Measurements from ENCODE around the gene PI4KA.
"Not testable (repeated sequence)": the region's sequence is repeated elsewhere in the genome, so short reads cannot be mapped to it uniquely, and the experiment has no call there.

Gene PI4KA

DNA sequence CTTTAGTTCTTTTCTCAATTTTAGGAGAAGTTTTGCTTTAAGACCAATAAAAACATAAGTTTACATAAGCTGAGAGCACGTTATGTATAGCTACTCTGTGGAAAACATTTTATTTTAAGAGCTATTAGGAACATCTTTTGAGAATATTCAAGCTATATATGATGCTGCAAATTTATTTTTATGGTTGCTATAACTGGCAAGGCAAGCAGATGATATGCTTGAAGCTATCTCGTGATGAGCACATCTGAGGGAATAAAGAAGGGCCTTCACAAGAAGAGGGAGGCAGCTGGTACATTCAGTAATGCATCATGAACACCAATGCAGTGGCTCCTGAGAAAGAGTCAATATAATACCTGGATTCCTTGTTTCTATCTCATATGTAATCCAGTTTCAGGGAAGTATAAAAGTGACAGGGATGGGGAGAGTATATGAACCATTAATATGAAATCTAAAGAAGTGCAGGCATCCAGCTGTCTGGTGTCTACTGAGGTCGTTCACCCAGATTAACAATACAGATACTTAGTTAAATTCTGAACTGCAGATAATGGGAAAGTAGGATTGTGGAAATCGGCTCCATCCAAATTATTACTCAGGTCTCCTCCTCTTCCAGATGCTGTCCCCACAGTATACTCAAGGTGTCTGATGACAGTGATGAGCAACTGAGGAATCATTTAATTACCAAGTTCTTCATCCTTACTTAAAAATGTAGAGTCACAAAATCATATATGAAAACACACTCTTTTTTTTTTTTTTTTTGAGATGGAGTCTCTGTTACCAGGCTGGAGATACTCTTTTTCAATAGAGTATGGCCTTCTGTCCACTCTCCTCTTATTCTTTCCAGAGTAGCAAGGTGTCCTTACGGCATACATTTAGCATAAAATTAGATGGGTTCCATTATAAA, 185.1 kb downstream of the PI4KA start:
- H3K27ac ChIP-seq (ENCODE audit: low read depth, low read length), result no peak overlapping the region
- no peaks in the 10 kb centered on the region for H3K27me3 ChIP-seq (ENCODE audit: control insufficient read depth, insufficient read depth, low read length)
- H3K9ac ChIP-seq (ENCODE audit: low read length), result no peak overlapping the region
- H3K4me1 ChIP-seq (ENCODE audit: control insufficient read depth, insufficient read depth, low read length), result no peaks in the 10 kb centered on the region
- H3K36me3 ChIP-seq (ENCODE audit: control insufficient read depth, insufficient read depth, low read length), result no peaks in the 10 kb centered on the region
- H3K4me3 ChIP-seq (ENCODE audit: low read length), result no peak overlapping the region

DNA sequence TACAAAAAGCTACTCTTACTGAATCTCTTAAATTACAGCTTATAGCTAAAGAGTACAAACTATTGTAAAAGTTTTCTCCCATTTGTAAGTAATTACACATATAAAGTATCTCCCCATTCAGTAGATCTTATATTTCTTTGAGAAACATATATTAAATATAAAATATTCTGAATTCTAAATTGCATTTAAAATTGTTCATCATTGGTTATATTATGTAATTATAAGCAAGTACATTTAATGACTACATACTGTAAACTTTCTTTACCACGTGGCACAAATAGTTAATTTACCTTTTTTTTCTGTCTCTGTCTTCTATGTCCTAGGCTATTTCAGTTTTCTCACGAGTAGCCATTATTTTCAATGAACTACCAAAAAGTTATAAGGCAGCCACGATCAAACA, 185.9 kb downstream of the PI4KA start:
- no peak overlapping the region for H3K4me3 ChIP-seq (ENCODE audit: low read length)
- no peaks in the 10 kb centered on the region for H3K4me1 ChIP-seq (ENCODE audit: control insufficient read depth, insufficient read depth, low read length)
- no peak overlapping the region for H3K27ac ChIP-seq (ENCODE audit: low read depth, low read length)
- H3K9ac ChIP-seq (ENCODE audit: low read length), result no peak overlapping the region
- no peaks in the 10 kb centered on the region for H3K36me3 ChIP-seq (ENCODE audit: control insufficient read depth, insufficient read depth, low read length)
- H3K27me3 ChIP-seq (ENCODE audit: control insufficient read depth, insufficient read depth, low read length), result no peaks in the 10 kb centered on the region

DNA sequence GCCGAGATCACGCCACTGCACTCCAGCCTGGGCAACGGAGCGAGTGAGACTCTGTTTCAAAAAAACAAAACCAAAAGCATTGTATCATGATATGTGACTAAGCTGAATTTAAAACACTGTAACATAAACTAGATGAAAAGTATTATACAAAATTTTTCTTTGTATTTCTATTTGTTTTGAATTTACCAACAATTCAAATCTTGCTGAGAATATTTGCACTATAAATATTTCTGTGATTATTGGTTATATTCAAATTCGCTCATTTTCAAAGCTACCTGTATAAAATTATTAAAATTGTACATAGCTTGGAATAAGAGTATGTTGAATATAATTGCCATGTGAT, 186.6 kb downstream of the PI4KA start:
- Histone ChIP-seq H3K4me1 (ENCODE audit: control insufficient read depth, insufficient read depth, low read length) (no peaks in the 10 kb centered on the region), H3K36me3 (ENCODE audit: control insufficient read depth, insufficient read depth, low read length) (no peaks in the 10 kb centered on the region), H3K27ac (ENCODE audit: low read depth, low read length) (no peak overlapping the region), H3K27me3 (ENCODE audit: control insufficient read depth, insufficient read depth, low read length) (no peaks in the 10 kb centered on the region), H3K4me3 (ENCODE audit: low read length) (no peak overlapping the region), H3K9ac (ENCODE audit: low read length) (no peak overlapping the region)

DNA sequence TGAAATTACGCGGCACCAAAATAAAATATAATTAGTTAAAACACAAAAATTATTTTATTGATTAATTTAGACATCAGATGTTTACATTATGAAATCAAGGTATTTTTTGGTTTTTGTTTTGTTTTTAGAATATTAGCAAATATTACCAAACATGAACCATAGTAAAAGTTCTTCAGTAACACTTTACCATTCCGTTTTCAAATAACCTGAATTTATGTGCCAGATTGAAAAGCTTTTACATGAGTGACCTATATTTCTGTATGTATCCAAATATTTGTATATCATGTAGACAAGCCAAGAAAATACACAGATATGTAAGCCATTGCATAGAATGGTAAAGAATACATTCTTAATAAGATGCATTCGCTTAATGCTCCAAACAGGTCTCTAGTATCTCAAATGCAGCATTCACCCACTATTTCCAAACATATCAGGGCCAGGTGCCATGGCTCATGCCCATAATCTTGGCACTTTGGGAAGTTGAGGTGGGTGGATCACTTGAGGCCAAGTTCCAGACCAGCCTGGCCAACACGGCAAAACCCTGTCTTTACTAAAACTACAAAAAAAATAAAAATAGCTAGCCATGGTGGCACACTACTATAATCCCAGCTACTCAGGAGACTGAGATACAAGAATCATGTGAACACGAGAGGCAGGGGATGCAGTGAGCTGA, 187.1 kb downstream of the PI4KA start:
- H3K27me3 ChIP-seq (ENCODE audit: control insufficient read depth, insufficient read depth, low read length), result no peaks in the 10 kb centered on the region
- H3K27ac ChIP-seq (ENCODE audit: low read depth, low read length), result no peak overlapping the region
- H3K4me3 ChIP-seq (ENCODE audit: low read length), result no peak overlapping the region

DNA sequence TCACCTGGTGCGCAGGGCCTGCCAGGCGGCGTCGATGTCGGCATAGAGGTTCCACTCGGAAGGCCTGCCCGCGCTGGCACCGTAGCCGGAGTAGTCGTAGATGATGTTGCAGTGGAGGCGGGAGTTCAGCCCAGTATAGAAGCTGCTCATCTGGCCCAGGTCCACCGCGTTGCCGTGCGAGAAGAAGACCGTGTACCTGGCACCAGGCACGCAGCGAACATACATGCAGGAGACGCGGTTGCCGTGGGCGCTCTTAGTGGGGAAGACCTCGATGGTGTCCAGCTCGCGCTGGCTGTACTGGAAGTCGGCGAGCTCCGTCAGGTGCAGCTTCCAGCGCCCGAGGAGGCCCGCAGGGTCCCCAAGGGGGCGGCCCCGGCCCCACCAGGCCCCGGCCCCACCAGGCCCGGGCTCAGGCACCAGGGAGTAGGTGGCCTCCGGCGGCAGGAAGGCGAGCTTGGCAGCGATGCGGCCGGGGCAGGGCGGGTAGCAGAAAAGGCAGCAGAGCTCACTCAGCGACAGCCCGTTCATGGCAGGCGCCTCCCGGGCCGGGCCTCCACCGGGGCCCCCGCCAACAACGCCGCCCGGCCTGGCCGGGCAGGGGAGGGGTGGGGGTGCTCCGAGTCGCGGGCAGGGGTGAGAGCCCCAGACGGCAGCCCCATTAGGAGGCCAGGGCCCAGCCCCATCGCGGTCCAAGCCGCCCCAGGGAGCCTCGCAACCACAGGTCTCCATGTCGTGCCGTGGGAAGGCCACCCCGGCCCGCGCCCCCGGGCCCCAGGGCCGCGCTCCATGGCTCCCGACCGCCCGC, 188.0 kb downstream of the PI4KA start:
- H3K4me3 ChIP-seq (ENCODE audit: low read length); H3K27ac ChIP-seq (ENCODE audit: low read depth, low read length); H3K9ac ChIP-seq (ENCODE audit: low read length); H3K4me1 ChIP-seq (ENCODE audit: control insufficient read depth, insufficient read depth, low read length); H3K36me3 ChIP-seq (ENCODE audit: control insufficient read depth, insufficient read depth, low read length); H3K27me3 ChIP-seq (ENCODE audit: control insufficient read depth, insufficient read depth, low read length): not testable (repeated sequence)

More for the DNA sequence above, 187.1 kb downstream of the PI4KA start:
- H3K9ac ChIP-seq (ENCODE audit: low read length), result no peak overlapping the region
- no peaks in the 10 kb centered on the region for H3K4me1 ChIP-seq (ENCODE audit: control insufficient read depth, insufficient read depth, low read length)
- H3K36me3 ChIP-seq (ENCODE audit: control insufficient read depth, insufficient read depth, low read length), result no peaks in the 10 kb centered on the region

DNA sequence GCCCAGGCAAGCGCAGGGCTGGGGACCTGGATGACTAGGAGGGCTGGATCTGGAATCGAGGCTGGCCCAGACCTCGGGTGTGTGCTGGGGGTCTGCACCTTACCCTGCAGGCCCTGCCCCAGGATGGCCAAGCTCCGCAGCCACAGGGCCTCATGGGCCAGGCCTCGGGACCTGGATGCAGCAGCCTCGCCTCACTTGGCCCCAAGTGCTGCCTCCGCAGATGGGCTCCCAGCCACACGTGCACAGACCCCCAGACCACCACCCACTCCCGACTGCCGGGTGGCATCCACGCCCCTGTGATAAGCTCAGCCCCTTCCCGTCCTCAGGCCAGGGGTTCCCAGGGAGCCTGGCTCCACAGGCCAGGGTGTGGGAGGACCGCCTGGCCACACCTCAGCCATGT, 188.7 kb downstream of the PI4KA start:
- not testable (repeated sequence) for H3K36me3 ChIP-seq (ENCODE audit: control insufficient read depth, insufficient read depth, low read length); H3K4me1 ChIP-seq (ENCODE audit: control insufficient read depth, insufficient read depth, low read length); H3K27ac ChIP-seq (ENCODE audit: low read depth, low read length); H3K27me3 ChIP-seq (ENCODE audit: control insufficient read depth, insufficient read depth, low read length); H3K9ac ChIP-seq (ENCODE audit: low read length); H3K4me3 ChIP-seq (ENCODE audit: low read length)

DNA sequence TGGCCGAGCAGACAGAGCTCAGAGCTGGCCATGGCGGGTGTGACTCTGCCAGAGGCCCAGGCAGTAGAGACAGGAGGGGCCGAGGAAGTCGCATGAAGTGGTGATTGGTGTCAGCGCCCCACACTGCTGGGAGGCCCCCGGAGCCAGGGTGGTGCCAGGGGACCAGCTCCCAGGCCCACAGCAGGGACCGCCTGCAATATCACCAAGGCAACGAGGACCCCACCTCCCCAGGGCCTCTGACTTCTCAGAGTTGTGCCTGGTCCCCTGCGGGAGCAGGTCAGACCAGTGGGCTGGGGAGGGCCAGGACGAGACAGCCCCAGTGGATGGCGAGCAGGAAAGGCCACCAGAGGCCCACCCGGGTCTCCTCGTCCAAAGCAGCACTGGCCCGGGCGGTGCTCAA, 189.1 kb downstream of the PI4KA start:
- H3K27ac ChIP-seq (ENCODE audit: low read depth, low read length); H3K4me1 ChIP-seq (ENCODE audit: control insufficient read depth, insufficient read depth, low read length); H3K36me3 ChIP-seq (ENCODE audit: control insufficient read depth, insufficient read depth, low read length); H3K27me3 ChIP-seq (ENCODE audit: control insufficient read depth, insufficient read depth, low read length); H3K4me3 ChIP-seq (ENCODE audit: low read length); H3K9ac ChIP-seq (ENCODE audit: low read length): not testable (repeated sequence)

DNA sequence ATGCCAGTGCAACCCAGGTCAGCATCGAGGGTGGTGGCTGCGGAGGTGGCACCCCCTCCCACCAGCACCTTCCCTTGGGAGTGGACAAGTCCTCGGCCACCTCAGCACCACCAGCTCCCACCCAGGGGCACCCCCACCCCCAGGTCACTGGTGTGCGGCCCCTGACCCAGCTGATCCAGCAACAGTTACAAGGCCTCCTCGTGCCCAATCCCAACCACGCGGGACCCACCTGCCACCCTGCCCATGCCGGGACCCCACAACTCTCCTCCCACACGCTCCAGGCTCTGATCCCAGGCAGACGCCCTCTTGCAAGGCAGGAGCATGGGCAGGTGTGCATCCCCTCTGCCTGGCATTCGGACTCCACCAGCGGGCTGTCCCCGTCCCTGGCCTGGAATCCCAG, 189.8 kb downstream of the PI4KA start:
- not testable (repeated sequence) for H3K9ac ChIP-seq (ENCODE audit: low read length); H3K27ac ChIP-seq (ENCODE audit: low read depth, low read length); H3K4me1 ChIP-seq (ENCODE audit: control insufficient read depth, insufficient read depth, low read length); H3K36me3 ChIP-seq (ENCODE audit: control insufficient read depth, insufficient read depth, low read length); H3K4me3 ChIP-seq (ENCODE audit: low read length); H3K27me3 ChIP-seq (ENCODE audit: control insufficient read depth, insufficient read depth, low read length)

DNA sequence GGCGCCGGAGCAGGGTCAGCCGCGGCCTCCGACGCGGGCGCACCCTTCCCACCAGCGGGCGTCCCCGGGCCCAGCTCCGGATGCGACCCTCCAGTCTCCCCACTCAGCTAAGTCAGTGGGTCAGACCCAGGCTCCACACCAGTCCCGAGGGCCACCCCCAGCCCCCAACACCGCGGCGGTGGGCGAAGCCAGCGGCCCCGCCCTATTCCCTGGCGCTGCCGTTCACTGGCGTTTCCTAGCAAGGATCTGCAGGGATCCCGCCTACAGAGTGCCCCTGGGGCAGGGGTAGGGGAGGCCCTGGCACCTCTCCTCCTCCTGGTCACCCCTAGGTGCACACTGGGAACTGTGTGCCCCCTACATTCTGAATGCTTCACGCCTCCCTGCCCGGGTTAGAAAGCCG, 190.4 kb downstream of the PI4KA start:
- not testable (repeated sequence) for H3K27me3 ChIP-seq (ENCODE audit: control insufficient read depth, insufficient read depth, low read length); H3K36me3 ChIP-seq (ENCODE audit: control insufficient read depth, insufficient read depth, low read length); H3K4me3 ChIP-seq (ENCODE audit: low read length); H3K27ac ChIP-seq (ENCODE audit: low read depth, low read length); H3K9ac ChIP-seq (ENCODE audit: low read length); H3K4me1 ChIP-seq (ENCODE audit: control insufficient read depth, insufficient read depth, low read length)

DNA sequence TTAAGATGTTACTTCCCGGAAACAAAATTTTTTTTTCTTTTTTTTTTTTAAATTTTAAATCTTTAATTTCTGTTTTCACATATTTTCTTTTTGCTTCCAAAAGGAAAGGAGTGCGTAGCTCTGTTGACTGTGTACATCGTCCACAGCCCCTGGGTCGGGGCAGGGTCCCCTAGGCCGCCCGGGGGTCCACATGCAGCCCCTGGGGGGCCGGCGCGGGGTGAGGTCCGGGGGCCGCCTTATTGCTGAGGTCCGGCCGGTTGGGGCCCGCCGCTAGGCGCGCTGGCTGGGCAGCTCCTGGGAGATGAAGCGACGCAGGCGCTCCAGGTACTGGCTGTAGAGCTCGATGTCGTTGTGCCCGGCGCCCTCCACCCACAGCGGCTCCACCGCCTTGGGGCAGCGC, 191.1 kb downstream of the PI4KA start:
- H3K27me3 ChIP-seq (ENCODE audit: control insufficient read depth, insufficient read depth, low read length); H3K9ac ChIP-seq (ENCODE audit: low read length); H3K4me1 ChIP-seq (ENCODE audit: control insufficient read depth, insufficient read depth, low read length); H3K27ac ChIP-seq (ENCODE audit: low read depth, low read length); H3K4me3 ChIP-seq (ENCODE audit: low read length); H3K36me3 ChIP-seq (ENCODE audit: control insufficient read depth, insufficient read depth, low read length): not testable (repeated sequence)

DNA sequence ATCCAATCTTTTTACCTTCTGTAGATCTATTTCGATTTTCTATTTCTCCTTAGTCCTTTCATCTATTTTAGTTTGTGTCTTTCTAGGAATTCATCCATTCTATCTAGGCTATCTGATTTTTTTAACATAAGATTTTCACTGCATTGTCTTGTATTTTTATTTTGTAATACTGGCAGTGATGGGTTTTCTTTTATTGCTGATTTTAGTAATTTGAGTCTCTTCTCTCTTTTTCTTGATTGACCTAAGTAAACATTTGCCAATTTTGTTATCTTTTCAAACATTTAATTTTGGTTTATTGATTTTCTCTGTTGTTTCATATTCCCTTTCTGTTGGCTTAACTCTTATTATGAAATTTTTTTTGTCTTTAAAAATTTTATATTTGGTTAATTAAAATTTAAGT, 192.1 kb downstream of the PI4KA start:
- no peaks in the 10 kb centered on the region for H3K4me1 ChIP-seq (ENCODE audit: control insufficient read depth, insufficient read depth, low read length)
- no peaks in the 10 kb centered on the region for H3K27me3 ChIP-seq (ENCODE audit: control insufficient read depth, insufficient read depth, low read length)
- no peak overlapping the region for H3K9ac ChIP-seq (ENCODE audit: low read length)
- H3K27ac ChIP-seq (ENCODE audit: low read depth, low read length), result no peak overlapping the region
- no peak overlapping the region for H3K4me3 ChIP-seq (ENCODE audit: low read length)
- H3K36me3 ChIP-seq (ENCODE audit: control insufficient read depth, insufficient read depth, low read length), result no peaks in the 10 kb centered on the region

DNA sequence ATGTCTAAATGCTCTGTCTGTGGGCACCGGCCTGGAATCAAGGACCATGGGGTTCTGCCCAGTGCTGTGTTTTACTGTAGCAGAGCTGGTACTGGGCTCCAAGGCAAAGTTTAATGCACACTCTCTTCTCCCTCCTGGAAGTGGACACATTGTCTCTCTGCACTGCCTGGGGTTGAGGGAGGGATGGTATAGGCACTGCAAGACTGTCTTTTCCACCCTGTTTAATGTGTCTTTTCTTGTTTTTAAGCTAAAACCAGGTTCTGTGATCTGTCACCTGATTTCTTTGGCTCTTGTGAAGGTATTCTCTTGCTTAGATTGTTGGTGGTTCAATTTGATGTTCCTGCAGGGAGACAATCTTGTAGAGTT, 194.0 kb downstream of the PI4KA start:
- Histone ChIP-seq H3K27me3 (ENCODE audit: control insufficient read depth, insufficient read depth, low read length) (no peaks in the 10 kb centered on the region), H3K9ac (ENCODE audit: low read length) (no peak overlapping the region), H3K4me1 (ENCODE audit: control insufficient read depth, insufficient read depth, low read length) (no peaks in the 10 kb centered on the region), H3K4me3 (ENCODE audit: low read length) (no peak overlapping the region), H3K27ac (ENCODE audit: low read depth, low read length) (no peak overlapping the region), H3K36me3 (ENCODE audit: control insufficient read depth, insufficient read depth, low read length) (no peaks in the 10 kb centered on the region)

All from rectal smooth muscle tissue (tissue), 1 donor.